ENCODE data around the gene ATOSA. TPM values are rescaled to one million over a fixed set of nuclear protein-coding genes. Genes with fewer than 3 reads are reported as not detected.
A peak's percentile ranks its signal among the peaks of the same experiment; 100 is the strongest.

Gene ATOSA
- total RNA-seq, 2 experiments from 2014 or later, result 34.1 to 96.8 TPM

GRCh38 chr15:52710050-52710707 lies 31.0 kb upstream of the ATOSA start:
- Histone ChIP-seq H3K9me3 (ENCODE audit: low read length) (no peaks in the 10 kb centered on the region), H2AFZ (ENCODE audit: low read length) (peak overlapping the region; percentile 76; the same call in 1 of the 2 replicates), H3K79me2 (ENCODE audit: insufficient read depth, low read depth, low read length) (peaks cover 23% of the 10 kb centered on the region; the same call in 1 of the 2 replicates), H3K27ac (ENCODE audit: low read depth, low read length, poor library complexity, severe bottlenecking) (peak overlapping the region; percentile 90), H3K4me1 (ENCODE audit: insufficient read depth, low read length, poor library complexity, severe bottlenecking) (peaks cover 47% of the 10 kb centered on the region), H3K4me2 (ENCODE audit: low read length) (peak overlapping the region; percentile 87), H3K4me3 (ENCODE audit: low read depth, low read length, poor library complexity, severe bottlenecking) (peak overlapping the region; percentile 73), H4K20me1 (ENCODE audit: insufficient read depth, low read length) (no peaks in the 10 kb centered on the region), H3K9me2 (ENCODE audit: insufficient read depth, low read length) (no peaks in the 10 kb centered on the region), H3K36me3 (ENCODE audit: insufficient read depth, low read length) (no peaks in the 10 kb centered on the region)
- TF ChIP-seq CTCF (conservative IDR thresholded peaks at IDR 0.05; ENCODE audit: low read length), result no peak
- no peak for TF ChIP-seq EZH2phosphoT487 (IDR thresholded peaks at IDR 0.05; ENCODE audit: borderline replicate concordance, low read depth, low read length)
- CTCF ChIA-PET (ENCODE audit: unreplicated experiment), result interaction anchor here (1.3 to 1.4 kb wide), 2 partner anchors 23 to 27 kb away, joined by 4 to 7 read pairs; no protein-coding TSS in a partner anchor
- no TSS peak for BruUV-seq (replicated peaks)
- peak; percentile 70 for DNase-seq (ENCODE audit: low spot score)
- intact Hi-C loops (cut with micrococcal nuclease; ENCODE audit: unreplicated experiment), result no loop called here
- POLR2A ChIA-PET, result interaction anchor here (0.8 to 6.5 kb wide), 12 partner anchors 9 to 354 kb away, joined by 3 to 76 read pairs (median 4); partner anchors contain the start of gene ATOSA

GRCh38 chr15:52709187-52709981 lies 30.2 kb upstream of the ATOSA start:
- POLR2A ChIA-PET, result interaction anchor here (0.6 to 6.5 kb wide), 13 partner anchors 8 to 479 kb away, joined by 3 to 76 read pairs (median 4); partner anchors contain the start of gene ATOSA
- H3K79me2 ChIP-seq (ENCODE audit: insufficient read depth, low read depth, low read length), result peaks cover 23% of the 10 kb centered on the region; the same call in 1 of the 2 replicates
- H3K36me3 ChIP-seq (ENCODE audit: insufficient read depth, low read length), result no peaks in the 10 kb centered on the region
- TSS peak; percentile 59 for BruUV-seq (replicated peaks)
- DNase-seq (ENCODE audit: low spot score), result peak; percentile 91
- no peaks in the 10 kb centered on the region for H3K9me2 ChIP-seq (ENCODE audit: insufficient read depth, low read length)
- H3K27ac ChIP-seq (ENCODE audit: low read depth, low read length, poor library complexity, severe bottlenecking), result peak overlapping the region; percentile 90
- peak overlapping the region; percentile 73 for H3K4me3 ChIP-seq (ENCODE audit: low read depth, low read length, poor library complexity, severe bottlenecking)
- H3K9me3 ChIP-seq (ENCODE audit: low read length), result no peaks in the 10 kb centered on the region
- intact Hi-C loops (cut with micrococcal nuclease; ENCODE audit: unreplicated experiment), result loop anchor here (1.0 kb wide), 1 partner anchor 31 kb away; no protein-coding TSS in a partner anchor
- peak overlapping the region; percentile 76; the same call in 1 of the 2 replicates for H2AFZ ChIP-seq (ENCODE audit: low read length)
- TF ChIP-seq CTCF (conservative IDR thresholded peaks at IDR 0.05; ENCODE audit: low read length) (no peak), EZH2phosphoT487 (IDR thresholded peaks at IDR 0.05; ENCODE audit: borderline replicate concordance, low read depth, low read length) (no peak)
- peaks cover 47% of the 10 kb centered on the region for H3K4me1 ChIP-seq (ENCODE audit: insufficient read depth, low read length, poor library complexity, severe bottlenecking)
- peak overlapping the region; percentile 87 for H3K4me2 ChIP-seq (ENCODE audit: low read length)
- CTCF ChIA-PET (ENCODE audit: unreplicated experiment), result interaction anchor here (1.3 to 1.4 kb wide), 2 partner anchors 22 to 26 kb away, joined by 4 to 7 read pairs; no protein-coding TSS in a partner anchor
- H4K20me1 ChIP-seq (ENCODE audit: insufficient read depth, low read length), result no peaks in the 10 kb centered on the region

All from OCI-LY7 (cell line).